Measurements from ENCODE around the gene FAM217B. TPM values are rescaled to one million over a fixed set of nuclear protein-coding genes. Genes with fewer than 3 reads are reported as not detected.

Gene FAM217B
- total RNA-seq, 1 donor from 2014 or later: 7.3 TPM

DNA sequence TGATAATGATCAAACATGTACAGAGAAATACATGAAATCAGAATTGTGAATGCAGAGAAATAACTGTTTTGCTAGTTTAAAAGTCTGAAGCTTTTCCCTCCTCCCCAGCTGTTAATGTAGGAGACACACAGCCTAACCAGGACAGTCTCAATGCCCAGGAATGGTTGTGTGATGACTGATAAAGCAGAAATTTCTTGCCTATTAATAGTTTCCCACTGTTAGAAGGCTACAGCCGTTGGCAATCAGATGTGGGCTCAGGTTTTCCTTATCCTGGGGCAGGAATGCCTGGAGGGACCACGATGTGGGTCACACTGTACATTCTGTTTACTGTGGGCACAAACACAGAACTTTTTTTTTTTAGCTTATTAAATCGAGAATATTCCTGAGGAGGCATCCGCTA lies 2.0 kb upstream of the FAM217B start:
- Histone ChIP-seq H3K9ac (ENCODE audit: low read depth in 1 of 3, low read length in 3 of 3) (peak overlapping the region in 2 of 3 donors; percentile 0 to 57), H3K27ac (ENCODE audit: low read depth, low read length) (peak overlapping the region; percentile 59), H3K4me1 (ENCODE audit: control insufficient read depth in 3 of 3, insufficient read depth in 3 of 3, low read length in 3 of 3) (peaks cover 34 to 46% (median 44%) of the 10 kb centered on the region in 3 donors), H3K9me3 (ENCODE audit: control insufficient read depth in 3 of 3, low read length in 3 of 3) (no peaks in the 10 kb centered on the region), H3K4me3 (ENCODE audit: low read length in 3 of 3) (peak overlapping the region; percentile 14 to 88 (median 59)), H3K36me3 (ENCODE audit: control insufficient read depth in 3 of 3, insufficient read depth in 3 of 3, low read length in 3 of 3) (peaks cover 3 to 8% (median 6%) of the 10 kb centered on the region in 3 donors), H3K27me3 (ENCODE audit: control insufficient read depth in 3 of 3, insufficient read depth in 3 of 3, low read length in 3 of 3) (no peaks in the 10 kb centered on the region)

DNA sequence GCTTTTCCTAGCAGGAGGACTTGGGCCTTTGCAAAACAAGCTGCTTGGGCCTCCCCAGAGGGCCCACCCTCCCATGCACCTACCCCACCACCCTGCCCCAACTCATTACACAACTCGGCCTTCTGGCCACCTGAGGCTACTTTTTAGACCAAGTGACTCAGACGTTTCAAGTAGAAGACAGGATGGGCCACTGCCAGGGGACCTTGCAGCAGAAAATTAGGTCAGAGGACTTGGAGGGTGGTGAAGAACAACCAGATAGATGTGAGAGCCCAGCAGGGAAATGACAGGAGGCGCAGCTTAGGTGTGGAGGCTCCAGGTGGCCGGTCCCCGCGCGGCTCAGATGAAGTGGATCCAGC lies 1.5 kb upstream of the FAM217B start:
- Histone ChIP-seq H3K27me3 (ENCODE audit: control insufficient read depth in 3 of 3, insufficient read depth in 3 of 3, low read length in 3 of 3) (no peaks in the 10 kb centered on the region), H3K36me3 (ENCODE audit: control insufficient read depth in 3 of 3, insufficient read depth in 3 of 3, low read length in 3 of 3) (peaks cover 3 to 11% (median 6%) of the 10 kb centered on the region in 3 donors), H3K4me1 (ENCODE audit: control insufficient read depth in 3 of 3, insufficient read depth in 3 of 3, low read length in 3 of 3) (peaks cover 34 to 46% (median 44%) of the 10 kb centered on the region in 3 donors), H3K9ac (ENCODE audit: low read depth in 1 of 3, low read length in 3 of 3) (peak overlapping the region in 2 of 3 donors; percentile 18 to 57), H3K27ac (ENCODE audit: low read depth, low read length) (peak overlapping the region; percentile 59), H3K4me3 (ENCODE audit: low read length in 3 of 3) (peak overlapping the region; percentile 59 to 97 (median 88)), H3K9me3 (ENCODE audit: control insufficient read depth in 3 of 3, low read length in 3 of 3) (no peaks in the 10 kb centered on the region)

DNA sequence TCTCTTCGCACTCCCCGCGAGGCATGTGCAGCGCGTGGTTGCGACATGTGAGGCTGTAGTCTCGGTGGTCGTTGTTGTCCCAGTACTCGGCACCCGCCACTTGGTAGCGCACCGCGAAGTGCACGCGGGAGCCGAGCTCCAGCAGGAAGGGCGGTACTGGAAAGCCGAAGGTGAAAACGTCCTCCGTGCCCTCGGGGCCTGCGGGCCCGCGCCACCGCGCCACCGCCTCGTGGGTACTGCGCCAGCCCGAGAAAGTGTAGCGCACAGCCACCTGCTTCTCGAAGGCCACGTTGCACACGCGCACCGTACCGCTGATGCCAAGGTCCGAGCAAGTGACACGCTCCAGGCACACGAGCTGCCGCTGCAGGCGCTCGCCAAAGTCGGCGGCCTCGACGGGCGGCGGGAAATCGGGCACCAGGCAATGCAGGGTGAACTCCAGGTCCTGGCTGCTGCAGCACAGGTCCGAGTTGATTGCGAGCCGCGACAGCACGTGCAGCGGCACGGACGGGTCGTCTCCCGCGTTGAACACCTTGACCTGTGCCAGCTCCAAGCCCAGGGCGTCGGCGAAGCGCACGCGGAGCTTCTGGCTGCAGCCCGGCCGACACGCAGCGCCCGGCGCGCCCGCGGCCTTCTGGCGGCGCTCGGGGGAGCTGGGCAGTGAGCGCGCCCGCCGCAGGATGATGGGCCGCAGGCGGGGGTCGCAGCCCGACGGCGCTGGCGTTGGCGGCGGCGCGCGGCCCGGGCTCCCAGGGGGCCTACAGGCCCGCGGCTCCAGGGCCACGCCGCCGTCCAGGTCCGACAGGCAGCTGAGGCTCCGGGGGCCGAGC lies 924 bp upstream of the FAM217B start:
- Histone ChIP-seq H3K27me3 (ENCODE audit: control insufficient read depth in 3 of 3, insufficient read depth in 3 of 3, low read length in 3 of 3) (no peaks in the 10 kb centered on the region), H3K9ac (ENCODE audit: low read depth in 1 of 3, low read length in 3 of 3) (peak overlapping the region; percentile 83 to 98 (median 91)), H3K4me3 (ENCODE audit: low read length in 3 of 3) (peak overlapping the region; percentile 86 to 97 (median 88)), H3K36me3 (ENCODE audit: control insufficient read depth in 3 of 3, insufficient read depth in 3 of 3, low read length in 3 of 3) (peaks cover 9 to 17% (median 12%) of the 10 kb centered on the region in 3 donors), H3K27ac (ENCODE audit: low read depth, low read length) (peak overlapping the region; percentile 93), H3K4me1 (ENCODE audit: control insufficient read depth in 3 of 3, insufficient read depth in 3 of 3, low read length in 3 of 3) (peaks cover 32 to 44% (median 43%) of the 10 kb centered on the region in 3 donors), H3K9me3 (ENCODE audit: control insufficient read depth in 3 of 3, low read length in 3 of 3) (no peaks in the 10 kb centered on the region)

DNA sequence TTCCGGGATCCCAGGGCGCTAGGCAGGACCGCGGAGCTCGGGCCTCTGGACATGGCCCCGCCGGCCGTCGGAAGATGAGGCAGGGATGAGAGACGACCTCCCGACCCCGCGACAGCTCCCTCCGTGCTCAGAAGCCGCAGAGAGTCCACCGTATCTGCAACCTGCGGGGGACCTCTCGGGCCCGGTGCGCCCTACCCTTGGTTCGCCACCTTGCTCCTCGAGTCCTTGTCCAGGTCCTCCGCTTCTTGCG lies 385 bp upstream of the FAM217B start:
- peaks cover 12 to 22% (median 18%) of the 10 kb centered on the region in 3 donors for H3K36me3 ChIP-seq (ENCODE audit: control insufficient read depth in 3 of 3, insufficient read depth in 3 of 3, low read length in 3 of 3)
- peaks cover 31 to 48% (median 42%) of the 10 kb centered on the region in 3 donors for H3K4me1 ChIP-seq (ENCODE audit: control insufficient read depth in 3 of 3, insufficient read depth in 3 of 3, low read length in 3 of 3)
- no peaks in the 10 kb centered on the region for H3K9me3 ChIP-seq (ENCODE audit: control insufficient read depth in 3 of 3, low read length in 3 of 3)
- H3K4me3 ChIP-seq (ENCODE audit: low read length in 3 of 3): peak overlapping the region; percentile 86 to 97 (median 88)
- peak overlapping the region; percentile 83 to 98 (median 91) for H3K9ac ChIP-seq (ENCODE audit: low read depth in 1 of 3, low read length in 3 of 3)
- no peaks in the 10 kb centered on the region for H3K27me3 ChIP-seq (ENCODE audit: control insufficient read depth in 3 of 3, insufficient read depth in 3 of 3, low read length in 3 of 3)
- peak overlapping the region; percentile 93 for H3K27ac ChIP-seq (ENCODE audit: low read depth, low read length)

DNA sequence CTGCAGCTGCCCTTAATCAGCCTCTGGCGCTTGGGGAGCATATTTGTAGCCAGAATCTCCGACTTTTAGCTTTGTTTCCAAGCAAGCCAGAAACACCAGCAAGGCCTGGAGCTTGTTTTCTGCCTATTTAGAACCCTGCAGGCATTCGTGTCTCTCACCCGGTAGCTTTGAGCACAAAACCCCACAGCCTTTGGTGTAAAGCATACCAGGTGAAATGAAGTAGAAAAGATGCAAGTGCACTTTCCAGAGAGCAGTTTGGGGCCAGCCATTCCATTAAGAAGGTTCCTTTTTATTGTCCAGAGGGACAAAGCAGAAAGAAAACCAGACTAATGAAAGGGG lies 736 bp downstream of the FAM217B start:
- H3K27me3 ChIP-seq (ENCODE audit: control insufficient read depth in 3 of 3, insufficient read depth in 3 of 3, low read length in 3 of 3): no peaks in the 10 kb centered on the region
- peak overlapping the region; percentile 80 to 97 (median 88) for H3K4me3 ChIP-seq (ENCODE audit: low read length in 3 of 3)
- peak overlapping the region; percentile 83 to 99 (median 98) for H3K9ac ChIP-seq (ENCODE audit: low read depth in 1 of 3, low read length in 3 of 3)
- no peaks in the 10 kb centered on the region for H3K9me3 ChIP-seq (ENCODE audit: control insufficient read depth in 3 of 3, low read length in 3 of 3)
- H3K27ac ChIP-seq (ENCODE audit: low read depth, low read length): peak overlapping the region; percentile 93
- peaks cover 31 to 51% (median 42%) of the 10 kb centered on the region in 3 donors for H3K4me1 ChIP-seq (ENCODE audit: control insufficient read depth in 3 of 3, insufficient read depth in 3 of 3, low read length in 3 of 3)
- peaks cover 12 to 28% (median 25%) of the 10 kb centered on the region in 3 donors for H3K36me3 ChIP-seq (ENCODE audit: control insufficient read depth in 3 of 3, insufficient read depth in 3 of 3, low read length in 3 of 3)

DNA sequence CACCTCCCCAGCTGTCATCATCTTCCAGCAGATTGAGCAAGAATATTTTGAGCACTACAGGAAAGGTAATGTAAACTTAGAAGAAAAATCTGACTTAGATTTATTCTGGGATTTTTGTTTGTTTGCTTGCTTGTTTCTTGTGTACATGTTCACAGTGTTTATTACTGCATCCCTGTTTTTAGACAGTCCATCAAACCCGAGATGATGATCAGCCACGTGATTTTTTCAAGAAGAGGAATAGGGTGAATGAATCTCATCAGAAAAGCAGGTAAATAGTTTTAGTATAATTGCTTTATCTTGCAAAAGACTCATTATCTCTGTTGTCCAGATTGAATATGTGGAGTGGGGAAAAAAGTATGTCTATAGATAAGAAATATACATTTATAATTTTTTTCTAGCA lies 2.1 kb downstream of the FAM217B start:
- H3K27ac ChIP-seq (ENCODE audit: low read depth, low read length): no peak overlapping the region
- peaks cover 31 to 48% (median 34%) of the 10 kb centered on the region in 3 donors for H3K4me1 ChIP-seq (ENCODE audit: control insufficient read depth in 3 of 3, insufficient read depth in 3 of 3, low read length in 3 of 3)
- H3K9me3 ChIP-seq (ENCODE audit: control insufficient read depth in 3 of 3, low read length in 3 of 3): no peaks in the 10 kb centered on the region
- H3K9ac ChIP-seq (ENCODE audit: low read depth in 1 of 3, low read length in 3 of 3): peak overlapping the region in 2 of 3 donors; percentile 0 to 53
- peaks cover 12 to 30% (median 28%) of the 10 kb centered on the region in 3 donors for H3K36me3 ChIP-seq (ENCODE audit: control insufficient read depth in 3 of 3, insufficient read depth in 3 of 3, low read length in 3 of 3)
- peak overlapping the region in 1 of 3 donors; percentile 80 for H3K4me3 ChIP-seq (ENCODE audit: low read length in 3 of 3)
- no peaks in the 10 kb centered on the region for H3K27me3 ChIP-seq (ENCODE audit: control insufficient read depth in 3 of 3, insufficient read depth in 3 of 3, low read length in 3 of 3)

DNA sequence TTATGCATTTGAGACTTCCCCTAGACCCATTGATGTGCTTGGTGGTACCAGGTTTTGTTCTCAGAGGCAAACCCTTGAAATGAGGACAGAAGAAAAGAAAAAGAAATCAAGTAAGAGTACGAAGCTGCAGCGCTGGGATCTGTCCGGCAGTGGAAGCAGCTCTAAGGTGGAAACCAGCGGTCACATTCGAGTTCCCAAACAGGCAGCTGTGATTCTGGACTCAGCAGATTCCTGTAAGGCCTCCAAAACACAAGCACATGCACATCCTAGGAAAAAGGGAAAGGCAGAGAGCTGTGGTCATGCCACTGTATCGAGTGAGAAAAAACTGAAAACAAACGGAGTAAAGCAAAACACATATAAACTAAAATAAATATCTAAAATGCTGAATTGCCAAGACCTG lies 4.5 kb downstream of the FAM217B start:
- H3K27ac ChIP-seq (ENCODE audit: low read depth, low read length): no peak overlapping the region
- H3K4me3 ChIP-seq (ENCODE audit: low read length in 3 of 3): no peak overlapping the region
- no peak overlapping the region for H3K9ac ChIP-seq (ENCODE audit: low read depth in 1 of 3, low read length in 3 of 3)
- no peaks in the 10 kb centered on the region for H3K27me3 ChIP-seq (ENCODE audit: control insufficient read depth in 3 of 3, insufficient read depth in 3 of 3, low read length in 3 of 3)
- peaks cover 12 to 35% (median 28%) of the 10 kb centered on the region in 3 donors for H3K36me3 ChIP-seq (ENCODE audit: control insufficient read depth in 3 of 3, insufficient read depth in 3 of 3, low read length in 3 of 3)
- no peaks in the 10 kb centered on the region for H3K9me3 ChIP-seq (ENCODE audit: control insufficient read depth in 3 of 3, low read length in 3 of 3)
- H3K4me1 ChIP-seq (ENCODE audit: control insufficient read depth in 3 of 3, insufficient read depth in 3 of 3, low read length in 3 of 3): peaks cover 14 to 26% (median 19%) of the 10 kb centered on the region in 3 donors

DNA sequence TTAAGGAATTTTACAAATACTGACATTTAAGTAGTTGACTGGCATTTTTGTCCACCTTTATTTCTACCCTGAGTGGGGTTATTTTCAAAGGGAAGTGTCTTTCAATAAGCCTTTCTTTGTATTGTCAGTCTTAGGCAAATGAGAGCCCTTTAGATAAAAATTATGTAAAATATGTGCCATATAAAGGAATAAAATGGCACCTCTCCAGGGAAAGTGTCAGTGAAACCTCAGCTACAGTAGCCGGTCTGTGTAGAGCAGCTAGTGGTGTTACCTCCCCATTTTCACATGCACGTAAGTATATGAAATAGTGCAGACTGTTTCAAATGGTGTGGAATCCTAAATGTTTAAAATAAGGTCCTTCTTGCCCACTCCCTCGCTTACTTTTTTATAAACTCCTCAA lies 5.0 kb downstream of the FAM217B start:
- H3K9ac ChIP-seq (ENCODE audit: low read depth in 1 of 3, low read length in 3 of 3): peak overlapping the region in 1 of 3 donors; percentile 13
- no peaks in the 10 kb centered on the region for H3K27me3 ChIP-seq (ENCODE audit: control insufficient read depth in 3 of 3, insufficient read depth in 3 of 3, low read length in 3 of 3)
- peaks cover 12 to 37% (median 28%) of the 10 kb centered on the region in 3 donors for H3K36me3 ChIP-seq (ENCODE audit: control insufficient read depth in 3 of 3, insufficient read depth in 3 of 3, low read length in 3 of 3)
- no peaks in the 10 kb centered on the region for H3K9me3 ChIP-seq (ENCODE audit: control insufficient read depth in 3 of 3, low read length in 3 of 3)
- no peak overlapping the region for H3K4me3 ChIP-seq (ENCODE audit: low read length in 3 of 3)
- H3K27ac ChIP-seq (ENCODE audit: low read depth, low read length): no peak overlapping the region
- H3K4me1 ChIP-seq (ENCODE audit: control insufficient read depth in 3 of 3, insufficient read depth in 3 of 3, low read length in 3 of 3): peaks cover 14 to 26% (median 16%) of the 10 kb centered on the region in 3 donors

DNA sequence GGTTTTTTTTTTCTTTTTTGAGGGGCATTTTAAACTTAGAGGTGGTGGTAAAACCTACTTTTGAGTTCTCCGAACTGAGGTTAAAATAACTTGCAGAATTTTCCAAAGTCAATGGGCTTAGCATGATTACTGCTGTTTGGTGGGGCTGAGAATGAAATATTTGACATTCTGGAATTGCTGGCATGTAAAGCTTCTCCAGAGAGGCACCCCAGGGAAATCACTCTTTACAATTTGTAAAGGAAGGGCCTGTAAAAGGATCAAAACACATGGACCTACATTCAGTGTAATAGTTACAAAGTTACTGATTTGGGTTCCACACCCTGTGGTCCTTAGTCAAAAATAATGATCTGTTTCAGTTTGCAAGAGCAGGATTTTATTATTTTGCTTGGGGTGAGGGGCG lies 5.5 kb downstream of the FAM217B start:
- H3K9ac ChIP-seq (ENCODE audit: low read depth in 1 of 3, low read length in 3 of 3): peak overlapping the region in 1 of 3 donors; percentile 13
- H3K4me1 ChIP-seq (ENCODE audit: control insufficient read depth in 3 of 3, insufficient read depth in 3 of 3, low read length in 3 of 3): peaks cover 14 to 26% (median 15%) of the 10 kb centered on the region in 3 donors
- no peak overlapping the region for H3K4me3 ChIP-seq (ENCODE audit: low read length in 3 of 3)
- no peaks in the 10 kb centered on the region for H3K9me3 ChIP-seq (ENCODE audit: control insufficient read depth in 3 of 3, low read length in 3 of 3)
- H3K36me3 ChIP-seq (ENCODE audit: control insufficient read depth in 3 of 3, insufficient read depth in 3 of 3, low read length in 3 of 3): peaks cover 12 to 38% (median 28%) of the 10 kb centered on the region in 3 donors
- no peak overlapping the region for H3K27ac ChIP-seq (ENCODE audit: low read depth, low read length)
- no peaks in the 10 kb centered on the region for H3K27me3 ChIP-seq (ENCODE audit: control insufficient read depth in 3 of 3, insufficient read depth in 3 of 3, low read length in 3 of 3)

DNA sequence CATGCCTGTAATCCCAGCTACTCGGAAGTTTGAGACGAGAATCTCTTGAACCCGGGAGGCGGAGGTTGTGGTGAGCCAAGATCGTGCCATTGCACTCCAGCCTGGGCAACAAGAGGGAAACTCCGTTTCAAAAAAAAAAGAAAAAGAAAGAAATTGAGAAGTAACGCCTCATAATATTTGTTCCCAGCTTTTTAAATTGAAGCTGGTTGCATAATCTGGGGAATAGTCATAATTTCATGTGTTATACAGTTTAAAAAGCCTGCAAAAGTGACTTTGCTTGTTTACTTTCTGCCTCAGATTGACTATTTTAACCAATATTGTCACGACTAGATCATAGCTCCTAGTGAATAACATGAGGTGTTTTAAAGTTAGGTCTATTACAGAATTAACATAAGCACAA lies 7.2 kb downstream of the FAM217B start:
- Histone ChIP-seq H3K27me3 (ENCODE audit: control insufficient read depth in 3 of 3, insufficient read depth in 3 of 3, low read length in 3 of 3) (no peaks in the 10 kb centered on the region), H3K9ac (ENCODE audit: low read depth in 1 of 3, low read length in 3 of 3) (no peak overlapping the region), H3K4me3 (ENCODE audit: low read length in 3 of 3) (no peak overlapping the region), H3K9me3 (ENCODE audit: control insufficient read depth in 3 of 3, low read length in 3 of 3) (no peaks in the 10 kb centered on the region), H3K4me1 (ENCODE audit: control insufficient read depth in 3 of 3, insufficient read depth in 3 of 3, low read length in 3 of 3) (peaks cover 0 to 11% (median 1%) of the 10 kb centered on the region in 3 donors), H3K36me3 (ENCODE audit: control insufficient read depth in 3 of 3, insufficient read depth in 3 of 3, low read length in 3 of 3) (peaks cover 12 to 40% (median 32%) of the 10 kb centered on the region in 3 donors), H3K27ac (ENCODE audit: low read depth, low read length) (no peak overlapping the region)
